Activated T-cell treated with anti-CD3 and anti-CD28 coated beads for 4 hours (primary cell): ENCODE measurements around the gene LAMB2.

ENCODE experiments used
- DNase-seq: peaks from one replicate; pipeline ENCODE4 v3.0.0-alpha.2; 2020

The LAMB2 gene

DNA sequence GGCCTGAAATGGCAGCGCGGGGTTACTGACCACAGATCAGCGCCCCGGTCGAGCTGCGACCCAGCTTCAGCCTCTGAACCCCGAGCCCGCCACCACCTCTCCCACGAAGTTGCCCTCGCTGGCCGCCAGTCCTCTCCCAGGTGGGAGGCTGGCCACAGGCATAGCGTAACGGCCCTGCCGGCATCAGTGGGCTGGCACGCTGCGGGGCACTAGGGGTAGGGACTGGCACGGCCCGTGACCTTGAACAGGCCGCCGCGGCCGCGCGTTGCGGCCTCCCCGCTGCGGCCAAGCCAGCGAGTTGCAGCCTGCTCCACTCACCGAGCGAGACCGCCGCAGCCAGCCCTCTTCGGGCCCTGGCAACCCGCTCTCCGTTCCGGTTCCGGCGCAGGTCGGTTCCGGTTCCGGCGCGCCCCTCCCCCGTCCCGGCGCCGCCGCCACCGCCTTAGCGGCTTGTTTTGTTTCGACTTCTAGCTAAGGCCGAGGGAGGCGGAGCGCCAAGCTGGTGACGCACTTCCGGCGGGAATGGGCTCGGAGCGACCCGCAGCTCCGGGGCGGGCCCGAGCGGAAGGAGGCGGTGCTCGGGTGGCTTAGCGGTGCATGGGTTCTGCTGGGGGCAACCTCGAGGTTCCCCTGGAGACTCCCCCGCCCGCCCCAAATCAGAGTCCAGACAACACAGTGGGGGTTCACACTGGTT, 12.3 kb downstream of the LAMB2 start, which contains the start of gene USP19:
Gene USP19, minus strand, starts transcription at position 386 of the 694 bp plus-strand sequence. CDS start 1,678 bp downstream, outside the sequence.
- peak; percentile 87 for DNase-seq

GRCh38 chr3:49120096-49120437, 12.8 kb downstream of the LAMB2 start:
- no peak for DNase-seq

GRCh38 chr3:49119439-49119838, 13.4 kb downstream of the LAMB2 start:
- DNase-seq, result no peak

DNA sequence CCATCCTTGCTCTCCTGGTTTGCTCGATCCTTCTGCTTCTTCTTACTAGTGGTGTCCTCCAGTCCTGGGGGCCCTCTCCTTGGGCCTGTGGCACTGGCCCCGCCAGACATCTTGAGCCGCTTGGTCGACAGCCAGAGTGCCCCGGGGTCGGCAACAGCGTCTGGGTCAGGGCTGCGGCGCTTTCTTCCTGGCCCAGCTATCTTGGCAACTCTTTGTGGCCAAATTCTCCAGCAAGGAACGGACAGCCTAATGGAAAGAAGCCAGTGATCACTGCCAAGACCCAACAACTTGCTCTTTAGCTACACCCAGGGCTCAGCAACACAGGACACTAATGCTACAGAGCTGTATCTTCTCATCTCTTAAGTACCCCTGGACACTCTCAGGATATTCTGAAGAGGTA, 13.8 kb downstream of the LAMB2 start:
- no peak for DNase-seq

GRCh38 chr3:49112262-49112661, 20.6 kb downstream of the LAMB2 start:
- DNase-seq, result no peak

GRCh38 chr3:49111347-49111746, 21.5 kb downstream of the LAMB2 start:
- no peak for DNase-seq

DNA sequence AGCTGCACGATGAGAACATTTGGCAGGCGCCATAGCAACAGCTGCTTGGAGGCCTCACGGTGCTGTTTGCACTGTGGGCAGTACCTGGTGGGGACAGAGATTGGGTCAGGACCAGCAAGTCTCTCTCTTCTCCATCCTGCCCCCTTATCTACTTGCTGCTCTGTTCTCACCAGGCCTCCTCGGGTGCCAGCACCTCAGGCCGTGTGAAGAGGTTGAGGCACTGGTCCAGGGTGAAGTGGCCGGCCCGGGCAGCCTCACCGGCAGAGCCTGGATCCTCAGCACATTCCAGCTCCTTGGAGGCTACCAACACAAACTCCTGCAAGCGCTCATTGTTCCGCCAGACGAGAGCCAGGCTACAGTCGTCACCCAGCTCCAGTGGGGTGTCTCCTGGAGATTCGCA, 22.1 kb downstream of the LAMB2 start:
- no peak for DNase-seq

DNA sequence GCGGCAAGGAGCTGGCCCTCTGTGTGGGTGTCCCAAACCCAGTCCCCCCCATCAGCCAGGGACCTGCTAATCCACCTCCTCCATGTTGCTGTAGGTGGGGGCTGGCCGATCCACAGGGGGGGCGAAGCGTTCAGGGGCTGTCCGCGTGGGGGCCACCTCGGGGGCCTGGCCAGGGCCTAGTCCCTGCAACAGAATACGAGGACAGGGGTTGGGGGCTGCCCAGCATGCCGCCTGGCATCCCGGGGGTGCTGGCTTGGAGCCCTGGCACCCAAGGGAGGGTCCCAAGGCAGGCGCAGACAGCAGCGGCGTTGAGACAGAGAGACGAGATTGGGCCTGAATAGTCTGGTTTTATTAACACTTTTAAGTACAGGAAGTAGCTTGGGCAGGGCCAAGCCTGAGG, 24.5 kb downstream of the LAMB2 start:
- DNase-seq, result no peak

DNA sequence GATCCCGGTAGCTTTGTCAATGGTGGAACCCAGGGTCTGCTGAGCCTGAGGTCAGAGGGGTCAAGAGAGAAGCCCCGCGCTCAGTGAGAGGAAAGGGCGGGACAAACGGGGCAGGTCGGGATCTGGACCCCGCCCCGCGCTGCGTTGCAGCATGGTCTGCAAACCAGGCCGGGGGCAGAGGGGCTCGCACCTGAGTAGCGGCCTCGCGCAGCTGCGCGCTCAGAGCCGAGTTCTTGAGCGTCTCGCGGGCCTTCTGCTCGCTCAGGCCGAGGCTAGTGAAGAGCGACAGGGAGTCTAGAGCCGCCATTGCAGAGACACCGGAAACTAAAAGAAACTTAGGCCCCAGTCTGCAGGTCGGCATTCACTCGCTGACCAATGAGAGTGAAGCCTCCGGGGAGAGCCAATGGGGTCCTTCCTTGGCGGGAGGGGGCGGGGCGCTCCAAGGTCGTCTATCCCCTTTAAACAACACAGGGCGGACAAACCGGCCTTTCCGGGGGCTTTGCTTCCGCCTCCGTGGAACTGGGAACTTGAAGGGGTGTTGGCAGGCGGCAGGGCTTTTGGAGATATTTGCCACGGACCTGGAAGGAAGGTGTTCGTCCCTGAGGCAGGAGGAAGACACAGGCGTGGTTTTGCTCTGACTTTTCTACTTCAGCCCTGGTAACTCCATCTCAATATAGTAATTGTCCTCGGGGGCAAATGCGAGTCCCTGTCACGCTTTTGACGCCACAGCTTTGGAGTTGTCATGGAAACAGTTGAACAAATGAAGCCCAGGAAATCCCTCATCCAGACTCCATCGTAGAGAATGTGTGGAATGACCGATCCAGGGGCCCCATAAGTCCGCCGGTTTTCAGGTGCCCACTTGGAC, 28.2 kb downstream of the LAMB2 start, which contains the start of gene QARS1:
Gene QARS1, minus strand, starts transcription at position 331 of the 865 bp plus-strand sequence. Its CDS starts 24 bp downstream, at position 307.
- peak; percentile 78 for DNase-seq

- no peak for DNase-seq
Observed at GRCh38 chr3:49104052-49104426, 28.8 kb downstream of the LAMB2 start.

GRCh38 chr3:49100046-49100615, 32.7 kb downstream of the LAMB2 start:
- no peak for DNase-seq

- DNase-seq, result no peak
Observed at GRCh38 chr3:49098910-49099630, 33.8 kb downstream of the LAMB2 start.

DNA sequence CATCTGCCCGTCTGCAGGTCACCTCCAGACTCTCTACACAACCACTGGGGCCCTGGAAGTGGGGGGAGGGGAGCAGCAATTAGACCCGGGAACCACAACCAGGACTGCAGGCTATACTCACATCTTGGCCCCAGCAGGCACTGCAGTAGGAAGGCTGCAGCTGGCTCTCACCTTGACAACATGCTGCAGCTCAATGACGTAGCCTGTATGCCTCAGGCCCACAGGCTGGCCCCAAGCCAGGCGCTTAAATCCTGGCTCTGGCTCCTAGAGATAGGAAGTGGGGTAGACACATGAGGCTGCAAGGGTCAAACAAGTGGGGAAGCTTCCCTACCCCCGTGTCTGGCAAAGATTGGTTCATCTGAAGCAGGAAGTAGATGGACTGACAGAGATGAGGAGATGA, 34.4 kb downstream of the LAMB2 start:
- no peak for DNase-seq

DNA sequence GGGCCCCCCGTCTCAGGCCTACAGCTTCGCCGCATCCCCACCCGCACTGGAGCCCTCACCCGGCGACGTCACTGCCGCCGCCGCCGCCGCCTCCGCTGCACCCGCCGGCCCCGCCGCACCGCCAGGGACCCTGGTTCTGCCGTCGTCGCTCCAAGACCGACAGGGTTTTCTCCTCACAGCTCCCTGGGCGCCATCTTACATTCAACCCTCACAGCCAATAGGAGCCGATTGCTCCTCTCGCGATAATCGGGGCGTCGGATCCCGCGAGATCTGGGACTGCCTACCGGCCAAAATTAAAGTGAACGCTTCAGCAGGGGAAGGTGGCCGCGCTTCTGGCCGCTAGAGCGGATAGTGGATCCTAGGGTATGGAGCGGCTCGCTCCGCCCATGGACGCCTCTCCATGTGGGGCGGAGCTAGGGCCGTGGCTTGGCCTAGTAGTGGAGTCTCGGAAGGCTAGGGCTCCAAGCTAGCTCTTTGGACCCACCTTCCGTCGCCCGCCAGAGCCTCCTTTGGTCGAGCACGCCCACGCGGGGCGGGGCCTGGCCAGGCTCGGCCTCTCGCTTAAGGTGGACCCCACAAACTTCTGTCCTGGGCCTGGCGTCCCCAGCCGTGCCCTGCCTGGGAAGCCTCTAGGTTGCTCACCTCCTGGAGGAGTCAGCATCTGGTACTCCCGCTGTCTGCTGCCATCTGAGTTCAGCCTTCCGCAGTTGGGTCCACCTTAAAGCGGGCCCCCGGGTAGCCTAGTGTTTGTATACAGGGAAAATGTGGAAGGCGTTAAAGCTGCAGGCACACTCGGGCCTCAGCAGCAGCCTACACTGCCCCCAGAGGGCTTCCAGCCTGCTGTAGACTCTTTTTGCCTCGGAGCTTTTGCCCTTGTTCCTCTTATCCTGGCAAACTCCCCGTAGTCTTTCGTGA, 38.7 kb downstream of the LAMB2 start, which contains the start of gene QRICH1:
Gene QRICH1, minus strand, starts transcription at position 219 of the 915 bp plus-strand sequence. CDS start 17,054 bp downstream, outside the sequence.
- DNase-seq, result peak; percentile 95

- peak; percentile 69 for DNase-seq
Observed at GRCh38 chr3:49092938-49093852, 39.7 kb downstream of the LAMB2 start.

DNA sequence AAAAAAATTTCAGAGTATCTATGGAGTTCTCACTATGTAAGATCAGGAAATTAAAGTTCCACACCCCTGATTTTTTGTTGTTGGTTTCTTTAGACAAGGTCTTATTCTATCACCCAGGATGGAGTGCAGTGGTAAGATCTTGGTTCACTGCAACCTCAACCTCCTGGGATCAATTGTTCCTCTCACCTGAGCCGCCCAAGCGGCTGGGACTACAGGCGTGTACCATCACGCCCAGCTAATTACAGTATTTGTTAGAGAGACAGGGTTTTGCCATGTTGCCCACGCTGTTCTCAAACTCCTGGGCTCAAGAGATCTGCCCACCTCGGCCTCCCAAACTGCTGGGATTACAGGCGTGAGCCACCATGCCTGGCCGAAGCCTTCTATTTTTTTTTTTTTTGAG, 51.4 kb downstream of the LAMB2 start:
- DNase-seq, result no peak

DNA sequence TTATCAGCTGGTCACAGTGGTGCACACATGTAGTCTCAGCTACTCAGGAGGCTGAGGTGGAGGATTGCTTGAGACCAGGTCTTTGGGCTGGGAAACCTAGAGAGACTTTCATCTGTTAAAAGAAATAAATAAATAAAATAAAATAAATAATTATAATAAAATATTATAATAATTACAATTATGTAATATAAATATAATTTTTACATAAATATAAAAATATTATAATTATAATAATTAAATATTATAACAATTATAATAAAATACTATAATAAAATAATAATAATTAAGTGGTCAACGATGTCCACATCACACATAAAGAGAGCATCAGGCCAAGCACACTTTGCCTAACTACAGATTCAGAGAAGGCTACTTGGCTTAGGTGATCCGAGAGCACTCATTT, 53.6 kb downstream of the LAMB2 start:
- no peak for DNase-seq

- no peak for DNase-seq
Observed at GRCh38 chr3:49076646-49077045, 56.2 kb downstream of the LAMB2 start.

- no peak for DNase-seq
Observed at GRCh38 chr3:49076116-49076515, 56.7 kb downstream of the LAMB2 start.
